K562 (cell line): ENCODE measurements around the gene FCRLA. TPM values are rescaled to one million over a fixed set of nuclear protein-coding genes. Genes with fewer than 3 reads are reported as not detected.

Experiments used
- ATAC-seq: fragments of 200-7000 bp; cut with Tn5 transposase; 3 replicates; pipeline ENCODE4 v1.9.1; 2020; ENCODE audit warnings: moderate library complexity
- BruUV-seq: library from RNA; stranded (reverse); fragments of 400-500 nt; replicated peaks from 2 replicates; lab custom pipeline; 2021; lab: Mats Ljungman, UMichigan
- CTCF ChIA-PET: fragments of 300-600 bp; formaldehyde crosslinking; extraction: SDS; loops from one replicate; lab custom pipeline; 2021; ENCODE audit warnings: low intra/inter-chr PET ratio; lab: Yijun Ruan, JAX
- POLR2A ChIA-PET: fragments of 300-600, 350-650 bp; sonication (Branson Sonifier 250); formaldehyde crosslinking; extraction: SDS; loops from one replicate; lab custom pipeline; 2021; ENCODE audit warnings: antibody characterized with exemption, inconsistent platforms; lab: Yijun Ruan, JAX
- DNase-seq, 4 experiments: peaks; one replicate each; pipeline versions ENCODE4 v3.0.0 to v3.0.0-alpha.2; 2011 to 2018; ENCODE audit warnings: low spot score in 3 of 4, mixed read lengths in 3 of 4; ENCODE audit errors: extremely low read depth in 1 of 4
- FAIRE-seq: peaks from 2 replicates; lab custom pipeline; 2011; peaks lifted over from hg19 to GRCh38; lab: Jason Lieb, UNC
- H2AFZ ChIP-seq: 2 replicates; pipeline ENCODE4 v1.6.0; 2011; ENCODE audit warnings: low read depth, low read length, control low read depth, inconsistent platforms
- H3K27ac ChIP-seq: fragments of 200-600 bp; 3 replicates; pipeline ENCODE4 v1.8.0; 2011; ENCODE audit warnings: low read depth, mild to moderate bottlenecking, control low read depth, inconsistent platforms, low read length, moderate library complexity, mixed read lengths; ENCODE audit errors: extremely low read depth
- H3K27me3 ChIP-seq, 2 experiments: fragments of 300-600 bp in 1 of 2; 2 replicates in 1 of 2; 3 replicates in 1 of 2; pipeline versions ENCODE4 v1.6.0 to v1.8.0; 2011; ENCODE audit warnings: inconsistent platforms in 2 of 2, low read length in 2 of 2, mild to moderate bottlenecking in 1 of 2, mixed read lengths in 1 of 2, moderate library complexity in 1 of 2; ENCODE audit not compliant: control insufficient read depth in 2 of 2, insufficient read depth in 2 of 2
- H3K36me3 ChIP-seq: fragments of 300-600 bp; 3 replicates; pipeline ENCODE4 v1.8.0; 2011; ENCODE audit warnings: mild to moderate bottlenecking, low read length, inconsistent platforms; ENCODE audit not compliant: control insufficient read depth, insufficient read depth
- H3K4me1 ChIP-seq, 2 experiments: fragments of 200-600 bp in 1 of 2; replicated peaks in 1 of 2; 2 replicates in 1 of 2; 3 replicates in 1 of 2; pipeline versions ENCODE4 v1.5.1 to v1.8.0; 2011; ENCODE audit warnings: inconsistent platforms in 2 of 2, low read length in 2 of 2, mild to moderate bottlenecking in 1 of 2, mixed read lengths in 1 of 2, moderate library complexity in 1 of 2; ENCODE audit not compliant: control insufficient read depth in 2 of 2, insufficient read depth in 2 of 2
- H3K4me2 ChIP-seq: 2 replicates; pipeline ENCODE4 v1.6.1; 2011; ENCODE audit warnings: low read length, control low read depth, inconsistent platforms, mixed read lengths; ENCODE audit not compliant: insufficient read depth
- H3K4me3 ChIP-seq: fragments of 200-600 bp; sonication (generic), shearing (Covaris generic); 2 replicates; pipeline ENCODE4 v1.5.1; 2016; ENCODE audit warnings: control low read depth, inconsistent platforms
- H3K79me2 ChIP-seq: fragments of 200-600 bp; 3 replicates; pipeline ENCODE4 v1.8.0; 2011; ENCODE audit warnings: low read length, inconsistent platforms; ENCODE audit not compliant: control insufficient read depth, insufficient read depth
- H3K9ac ChIP-seq, 2 experiments: 2 replicates each; pipeline versions ENCODE4 v1.6.0 to v1.6.1; 2011; ENCODE audit warnings: low read depth in 2 of 2, low read length in 2 of 2, control low read depth in 1 of 2, inconsistent platforms in 1 of 2, mild to moderate bottlenecking in 1 of 2, mixed read lengths in 1 of 2; ENCODE audit not compliant: insufficient read depth in 1 of 2
- H3K9me1 ChIP-seq: one replicate; pipeline ENCODE4 v1.6.0; 2011; ENCODE audit warnings: inconsistent platforms, mild to moderate bottlenecking, low read length, moderate library complexity; ENCODE audit not compliant: control insufficient read depth, insufficient read depth
- H3K9me3 ChIP-seq: replicated peaks from 2 replicates; pipeline ENCODE4 v1.5.1; 2011; ENCODE audit warnings: low read depth, low read length, inconsistent platforms; ENCODE audit not compliant: control insufficient read depth, insufficient read depth
- H4K20me1 ChIP-seq: replicated peaks from 2 replicates; pipeline ENCODE4 v1.6.1; 2011; ENCODE audit warnings: low read length, inconsistent platforms, mixed read lengths; ENCODE audit not compliant: control insufficient read depth, insufficient read depth
- CREB3 ChIP-seq: fragments of 450-650 bp; conservative IDR thresholded peaks from 2 replicates; pipeline ENCODE4 v1.6.1; 2016; ENCODE audit warnings: missing genetic modification characterization, low read depth, mild to moderate bottlenecking, missing compliant biosample characterization, moderate library complexity
- DACH1 ChIP-seq: fragments of 450-650 bp; IDR thresholded peaks from 2 replicates; pipeline ENCODE4 v1.6.1; 2018; ENCODE audit not compliant: partially characterized antibody
- MBD1 ChIP-seq: fragments of 250-450 bp; sonication (Bioruptor Pico); IDR thresholded peaks from 2 replicates; pipeline ENCODE4 v1.8.0; 2022; ENCODE audit warnings: inconsistent platforms
- PTRF ChIP-seq: fragments of 450-650 bp; IDR thresholded peaks from 2 replicates; pipeline ENCODE4 v1.6.1; 2016; ENCODE audit warnings: mild to moderate bottlenecking, missing genetic modification characterization, missing compliant biosample characterization
- ZNF280A ChIP-seq: fragments of 450-650 bp; IDR thresholded peaks from 2 replicates; pipeline ENCODE4 v1.6.1; 2018; ENCODE audit warnings: mild to moderate bottlenecking, low read depth; ENCODE audit not compliant: partially characterized antibody
- WGBS: fragments of 100-300 bp; shearing (Covaris generic); methylation state at CpG from one replicate; pipeline ENCODE4 v1.1.6; 2016; ENCODE audit warnings: low coverage, mixed read lengths; ENCODE audit not compliant: insufficient coverage; ENCODE audit errors: missing lambda C conversion rate; 5-methylcytosine and 5-hydroxymethylcytosine counted together
- in situ Hi-C: fragments of 300-500 bp; cut with MboI; formaldehyde crosslinking; loops from 4 replicates; pipeline ENCODE4 v1.15.0; 2018; ENCODE audit warnings: inconsistent platforms, mixed read lengths
- intact Hi-C: fragments of 100-400 bp; cut with micrococcal nuclease; formaldehyde crosslinking; loops from 2 replicates; pipeline ENCODE4 v1.14.2; 2022
- polyA plus RNA-seq, 8 experiments: library from polyadenylated mRNA; depleted of rRNA in 4 of 8; stranded (reverse) in 5 of 8; unstranded in 3 of 8; fragments of >200 nt; fragmentation: Nextera tagmentation in 2 of 8; fragmentation: Illumina TruSeq in 1 of 8; extraction: Ambion mirVana in 2 of 8; extraction: Trizol in 1 of 8; gene quantifications; 2 replicates each; pipeline versions ENCODE4 v1.2.1 to v1.2.3, GENCODE V29; 2011 to 2014; ENCODE audit warnings: inconsistent platforms in 1 of 8, missing spikeins in 1 of 8
- total RNA-seq, 7 experiments: library from RNA; depleted of rRNA in 6 of 7; stranded (reverse); fragments of >200 nt in 6 of 7; fragmentation: Illumina TruSeq in 2 of 7; extraction: Trizol in 2 of 7; gene quantifications; 2 replicates each; pipeline versions ENCODE4 v1.2.1 to v1.2.3, GENCODE V29; 2011 to 2021; ENCODE audit warnings: low replicate concordance in 1 of 7

The FCRLA gene
- total and polyA plus RNA-seq, 9 of the 15 experiments (the other 6 are each of a cell fraction or from before 2014, with no cell fraction given), result 0.09 to 0.84 (median 0.44) TPM

- WGBS, result 100% methylated on average over 1 of the region's 1 CpG
- H3K36me3 ChIP-seq, result no peaks in the 10 kb centered on the region
- FAIRE-seq (no peak), DNase-seq (no peak), ATAC-seq (no peak)
- CTCF ChIA-PET, result no interaction called here
- H4K20me1 ChIP-seq, result no peaks in the 10 kb centered on the region
- H2AFZ ChIP-seq, result 0 out of 2 replicates have a peak overlapping the region, but pooled peaks have one; percentile 2
- POLR2A ChIA-PET, result no interaction called here
- no peak for TF ChIP-seq DACH1
- TF ChIP-seq ZNF280A, result no peak
- TF ChIP-seq MBD1, result no peak
- TF ChIP-seq CREB3 (tag), result no peak
- TF ChIP-seq PTRF, result no peak
- intact Hi-C loops, result no loop called here
- H3K9me1 ChIP-seq, result no peaks in the 10 kb centered on the region
- peaks cover 21 to 39% of the 10 kb centered on the region in 2 experiments for H3K4me1 ChIP-seq
- H3K4me3 ChIP-seq, result no peak overlapping the region
- BruUV-seq, result no TSS peak
- in situ Hi-C loops, result no loop called here
- H3K4me2 ChIP-seq, result no peak overlapping the region
- no peaks in the 10 kb centered on the region for H3K9me3 ChIP-seq
- no peaks in the 10 kb centered on the region for H3K27me3 ChIP-seq
- no peak overlapping the region for H3K9ac ChIP-seq
- H3K79me2 ChIP-seq, result no peaks in the 10 kb centered on the region
- H3K27ac ChIP-seq, result no peak overlapping the region
These were observed 12.2 kb downstream of the FCRLA start for GRCh38 chr1:161719325-161719611.
